Measurements from ENCODE around the gene FCER2.
"Not testable (repeated sequence)": the region's sequence is repeated elsewhere in the genome, so short reads cannot be mapped to it uniquely, and the experiment has no call there.

The FCER2 gene, protein sequence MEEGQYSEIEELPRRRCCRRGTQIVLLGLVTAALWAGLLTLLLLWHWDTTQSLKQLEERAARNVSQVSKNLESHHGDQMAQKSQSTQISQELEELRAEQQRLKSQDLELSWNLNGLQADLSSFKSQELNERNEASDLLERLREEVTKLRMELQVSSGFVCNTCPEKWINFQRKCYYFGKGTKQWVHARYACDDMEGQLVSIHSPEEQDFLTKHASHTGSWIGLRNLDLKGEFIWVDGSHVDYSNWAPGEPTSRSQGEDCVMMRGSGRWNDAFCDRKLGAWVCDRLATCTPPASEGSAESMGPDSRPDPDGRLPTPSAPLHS

DNA sequence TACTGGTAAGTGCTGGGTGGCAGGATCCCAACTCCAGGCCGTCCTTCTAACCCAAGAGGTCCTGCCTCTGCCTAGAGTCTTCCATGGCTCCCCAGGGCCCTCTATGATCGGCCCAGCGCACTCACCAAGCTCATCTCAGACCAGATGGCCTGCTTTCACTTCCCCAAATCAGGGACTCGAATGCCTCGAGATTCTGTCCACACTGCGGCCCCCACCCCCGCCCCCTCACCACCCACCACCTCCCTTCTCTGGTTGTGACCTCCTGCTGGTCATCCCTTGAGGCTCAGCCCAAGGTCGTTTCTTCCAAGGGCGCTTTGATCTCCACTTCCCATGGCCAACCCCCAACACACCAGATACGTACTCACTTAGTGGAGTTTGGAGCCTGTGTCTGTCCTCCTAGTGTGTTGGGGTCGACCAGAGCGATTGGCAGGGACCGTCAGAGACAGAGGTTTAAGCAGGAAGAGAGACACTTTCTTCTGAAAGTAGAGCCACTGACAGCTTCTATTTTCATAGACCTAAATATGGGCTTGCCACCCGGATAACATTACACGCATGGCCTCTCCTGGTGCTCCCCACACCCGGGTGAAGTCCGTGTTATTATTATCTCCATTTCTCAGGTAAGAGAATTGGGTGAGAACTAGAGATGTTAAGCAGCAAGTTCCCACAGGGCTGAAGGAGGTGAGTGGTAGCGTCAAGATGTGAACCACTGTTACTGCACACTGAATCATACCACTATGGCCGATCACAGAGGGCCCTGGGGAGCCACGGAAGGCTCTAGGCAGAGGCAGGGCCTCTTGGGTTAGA, at the start of gene FCER2:
TSS of gene FCER2 (minus strand) at position 478 of the 804 bp plus-strand sequence. CDS start 2,371 bp downstream, outside the sequence.
- peak within 1 kb of the TSS in 1 of 2 donors; percentile 49 for H3K27ac Mint-ChIP-seq
- H3K9me3 Mint-ChIP-seq: no peaks in the 10 kb centered on the region
- no peak for ATAC-seq
- peaks cover 22% of the 10 kb centered on the region for H3K27me3 Mint-ChIP-seq
- H3K4me1 Mint-ChIP-seq: peaks cover 87% of the 10 kb centered on the region
- no peak for DNase-seq
- H3K4me3 Mint-ChIP-seq: no peak within 1 kb of the TSS

DNA sequence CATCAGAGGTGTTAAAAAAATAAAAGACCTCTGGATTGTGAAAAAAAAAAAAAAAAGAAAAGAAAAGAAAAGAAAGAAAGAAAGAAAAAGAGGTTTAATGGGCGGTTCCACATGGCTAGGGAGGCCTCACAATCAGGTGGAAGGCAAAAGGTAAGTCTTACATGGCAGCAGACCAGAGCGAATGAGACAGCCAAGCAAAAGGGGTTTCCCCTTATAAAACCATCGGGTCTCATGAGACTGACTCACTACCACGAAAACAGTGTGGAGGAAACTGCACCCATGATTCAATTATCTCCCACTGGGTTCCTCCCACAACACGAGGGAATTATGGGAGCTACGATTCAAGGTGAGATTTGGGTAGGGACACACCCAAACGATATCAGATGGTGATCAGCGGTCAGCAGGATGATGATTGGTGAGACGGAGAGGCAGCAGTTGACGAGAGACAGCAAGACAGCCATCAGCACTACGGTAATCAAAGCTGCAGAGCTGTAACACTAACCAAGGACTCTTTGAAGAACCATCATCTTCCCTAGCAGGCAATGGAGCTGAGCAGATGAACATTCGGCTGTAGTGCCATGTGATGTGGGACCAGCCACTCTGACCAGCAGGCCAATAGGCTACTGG, 49.3 kb upstream of the FCER2 start:
- ATAC-seq: peak; percentile 98
- Mint-ChIP-seq H3K27me3 (peaks cover 20% of the 10 kb centered on the region), H3K9me3 (peaks cover 49 to 51% of the 10 kb centered on the region in 2 donors), H3K27ac (peak overlapping the region; percentile 54 to 89), H3K4me3 (peak overlapping the region in 1 of 2 donors; percentile 39), H3K4me1 (peaks cover 33% of the 10 kb centered on the region)
- peak; percentile 60 to 69 for DNase-seq

DNA sequence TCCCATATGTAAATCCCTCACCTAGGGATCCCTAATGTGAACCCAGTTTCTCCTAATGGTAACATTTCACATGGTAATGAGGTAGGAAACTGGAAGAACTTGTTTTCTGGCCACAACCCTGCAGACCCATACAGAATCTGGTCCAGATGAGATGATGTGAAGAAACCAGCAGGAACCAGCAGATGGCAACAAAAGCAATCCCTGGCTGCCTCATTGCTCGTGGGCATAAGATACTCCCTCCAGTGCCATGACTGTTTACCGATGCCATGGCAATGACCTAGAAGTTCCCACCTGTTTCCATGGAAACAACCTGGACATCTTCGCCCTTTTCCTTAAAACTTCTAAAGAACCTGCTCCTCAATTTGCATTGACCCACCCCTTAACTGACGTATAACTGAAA, 46.8 kb upstream of the FCER2 start:
- Mint-ChIP-seq H3K27ac (no peak overlapping the region), H3K9me3 (peaks cover 28% of the 10 kb centered on the region in 2 donors), H3K4me3 (no peak overlapping the region), H3K27me3 (peaks cover 33% of the 10 kb centered on the region), H3K4me1 (peaks cover 33% of the 10 kb centered on the region)
- ATAC-seq: no peak
- no peak for DNase-seq

DNA sequence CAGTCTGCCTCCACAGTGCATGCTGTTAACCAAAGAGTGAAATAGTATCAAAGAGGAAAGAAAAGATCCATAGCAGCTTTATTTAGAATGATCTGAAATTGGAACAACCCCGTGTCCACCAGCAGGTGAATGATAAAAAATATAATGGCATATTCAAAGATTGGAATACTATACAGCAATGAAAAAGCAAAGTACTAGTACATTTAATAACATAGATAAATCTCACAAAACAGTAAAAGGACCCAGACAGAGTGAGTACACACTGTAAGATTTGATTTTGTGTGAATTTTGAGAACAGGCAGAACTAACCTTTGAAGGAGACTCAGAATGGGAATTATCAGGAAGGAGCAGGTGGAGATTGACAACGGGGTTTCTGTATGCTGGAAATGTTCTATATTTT, 46.2 kb upstream of the FCER2 start:
- H3K27ac Mint-ChIP-seq: peak overlapping the region in 1 of 2 donors; percentile 24
- ATAC-seq (no peak), DNase-seq (no peak)
- peaks cover 33% of the 10 kb centered on the region for H3K27me3 Mint-ChIP-seq
- H3K4me1 Mint-ChIP-seq: peaks cover 34% of the 10 kb centered on the region
- no peak overlapping the region for H3K4me3 Mint-ChIP-seq
- H3K9me3 Mint-ChIP-seq: peaks cover 28% of the 10 kb centered on the region in 2 donors

DNA sequence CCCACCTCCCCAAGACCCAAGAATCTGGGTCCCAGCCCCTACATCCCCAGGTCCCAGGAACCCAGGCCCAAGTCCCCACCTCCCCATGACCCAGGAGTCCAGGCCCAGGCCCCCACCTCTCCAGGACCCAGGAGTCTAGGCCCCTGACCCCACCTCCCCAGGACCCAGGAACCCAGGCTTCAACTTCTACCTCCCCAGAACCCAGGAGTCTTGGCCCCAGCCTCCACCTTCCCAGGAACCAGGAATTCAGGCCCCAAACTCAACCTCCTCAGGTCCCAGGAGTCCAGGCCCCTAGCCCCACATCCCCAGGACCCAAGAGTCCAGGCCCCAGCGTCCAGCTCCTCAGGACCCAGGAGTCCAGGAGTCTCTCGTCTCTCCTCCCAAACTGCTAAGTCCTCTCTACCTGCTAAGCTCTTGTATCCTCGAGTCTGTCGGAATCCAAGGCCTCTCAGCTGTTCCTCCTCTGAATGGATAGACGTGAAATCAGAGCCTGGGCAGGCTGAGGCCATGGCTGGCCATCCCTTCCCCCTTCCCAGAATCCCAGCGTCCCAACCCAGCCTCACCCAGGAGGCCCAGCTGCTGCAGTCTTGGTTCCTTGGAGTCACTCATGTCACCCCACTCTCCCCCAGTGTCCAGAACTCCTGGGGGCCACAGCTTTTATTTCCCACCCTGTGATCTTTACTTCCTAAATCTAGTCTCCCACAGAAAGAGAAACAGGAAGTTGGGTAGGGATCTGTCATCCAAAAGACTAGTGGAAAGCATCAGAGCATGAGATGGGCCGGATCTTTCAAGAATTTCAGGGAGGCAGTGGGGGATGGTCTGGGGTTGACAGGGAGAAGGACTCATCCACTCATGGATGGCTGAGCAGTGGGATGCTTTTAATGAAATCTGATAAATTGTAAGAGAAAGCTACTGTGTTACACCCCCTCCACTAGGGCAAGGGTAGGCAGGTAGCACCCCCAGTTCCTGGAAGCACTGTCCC, 45.3 kb upstream of the FCER2 start, which contains the start of gene CD209:
TSS of gene CD209 (minus strand) at position 632 of the 982 bp plus-strand sequence. CDS start at position 609, 23 bp downstream.
- Mint-ChIP-seq H3K27ac (peak within 1 kb of the TSS in 1 of 2 donors; percentile 79), H3K4me3 (no peak within 1 kb of the TSS), H3K27me3 (peaks cover 33% of the 10 kb centered on the region), H3K9me3 (peaks cover 26 to 28% of the 10 kb centered on the region in 2 donors), H3K4me1 (peaks cover 33% of the 10 kb centered on the region)
- ATAC-seq (no peak), DNase-seq (no peak)

DNA sequence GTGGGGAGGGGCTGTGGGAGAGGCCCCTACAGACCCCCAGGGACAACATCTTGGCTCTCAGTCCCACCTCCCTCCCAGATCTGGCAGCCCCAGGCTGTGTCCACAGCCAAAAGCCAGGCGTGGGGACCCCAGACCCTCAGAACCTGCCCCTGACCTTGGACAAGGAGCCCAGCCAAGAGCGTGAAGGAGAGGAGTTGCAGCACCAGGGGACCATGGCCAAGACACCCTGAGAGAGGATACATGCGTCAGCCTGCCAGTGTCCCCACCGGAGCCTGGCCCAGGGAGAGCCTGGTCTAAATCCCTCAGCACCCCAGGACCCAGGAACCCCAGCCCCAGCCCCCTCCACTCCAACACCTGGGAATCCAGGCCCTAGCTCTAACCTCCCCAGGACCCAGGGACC, 44.4 kb upstream of the FCER2 start:
- peak overlapping the region in 1 of 2 donors; percentile 13 for H3K27ac Mint-ChIP-seq
- peaks cover 40% of the 10 kb centered on the region for H3K27me3 Mint-ChIP-seq
- peaks cover 30% of the 10 kb centered on the region for H3K4me1 Mint-ChIP-seq
- H3K4me3 Mint-ChIP-seq, ATAC-seq, DNase-seq: not testable (repeated sequence)
- H3K9me3 Mint-ChIP-seq: peaks cover 20 to 24% of the 10 kb centered on the region in 2 donors

DNA sequence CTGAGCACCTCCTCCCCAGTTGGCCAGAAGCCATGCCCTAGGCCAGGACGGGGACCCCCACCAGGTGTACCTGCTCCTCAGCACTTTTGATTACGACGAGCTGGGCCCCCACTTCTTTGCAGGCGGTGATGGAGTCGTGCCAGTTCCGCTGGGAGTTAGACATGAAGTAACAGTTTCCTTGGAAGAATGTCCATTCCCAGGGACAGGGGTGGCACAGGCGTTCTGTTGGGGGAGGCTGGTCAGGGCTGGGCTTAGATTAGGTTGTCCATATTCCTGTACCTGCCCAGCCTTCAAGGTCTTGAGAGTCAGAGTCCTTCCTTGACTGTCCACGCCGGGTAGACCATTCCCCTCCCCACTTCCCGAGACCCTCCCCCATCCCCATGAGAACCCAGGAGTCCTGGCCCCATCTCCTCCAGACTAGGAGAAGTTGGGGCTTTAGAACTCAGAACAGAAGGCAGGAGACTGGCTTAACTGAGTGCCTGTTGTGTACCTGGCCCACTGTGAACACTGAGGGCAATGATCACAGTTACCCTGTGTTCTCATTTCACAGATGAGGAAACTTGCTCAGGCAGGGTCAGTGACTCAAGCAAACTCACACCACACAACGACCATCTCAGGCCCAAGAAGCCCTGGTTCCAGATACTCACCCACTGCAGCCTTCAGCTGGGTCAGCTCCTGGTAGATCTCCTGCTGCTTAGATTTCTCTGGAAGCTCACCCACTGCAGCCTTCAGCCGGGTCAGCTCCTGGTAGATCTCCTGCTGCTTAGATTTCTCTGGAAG, 43.1 kb upstream of the FCER2 start:
- Mint-ChIP-seq H3K9me3 (peaks cover 8 to 12% of the 10 kb centered on the region in 2 donors), H3K27ac (no peak overlapping the region), H3K4me3 (no peak overlapping the region), H3K4me1 (peaks cover 23% of the 10 kb centered on the region), H3K27me3 (peaks cover 53% of the 10 kb centered on the region)
- ATAC-seq (no peak), DNase-seq (no peak)

DNA sequence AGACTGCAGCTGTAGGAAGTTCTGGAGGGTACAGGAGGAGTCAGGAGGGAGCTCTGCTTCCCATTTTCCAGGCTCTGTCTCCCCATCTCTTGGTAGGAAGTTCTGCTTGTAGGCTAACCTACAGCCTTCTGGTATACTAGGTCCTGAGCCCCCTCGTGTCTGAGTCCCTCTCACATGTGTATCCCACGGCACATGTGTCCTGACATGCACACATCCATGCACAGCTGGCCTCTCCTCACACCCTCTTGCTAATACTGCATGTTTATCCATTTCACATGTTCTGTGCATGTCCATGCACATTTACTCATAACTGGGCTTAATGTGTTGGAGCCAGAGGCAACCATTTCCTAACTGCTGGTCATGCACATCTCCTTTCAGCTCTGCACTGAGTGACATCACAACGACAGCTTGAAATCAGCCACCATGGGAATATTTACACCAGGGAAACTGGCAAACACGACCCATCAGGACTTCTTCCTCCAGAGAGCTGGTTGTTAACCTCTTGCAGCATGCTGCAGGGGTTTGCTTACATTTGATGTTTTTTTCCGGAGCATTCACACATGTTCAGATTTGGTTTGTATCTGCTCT, 42.4 kb upstream of the FCER2 start:
- Mint-ChIP-seq H3K4me3 (no peak overlapping the region), H3K27ac (no peak overlapping the region)

DNA sequence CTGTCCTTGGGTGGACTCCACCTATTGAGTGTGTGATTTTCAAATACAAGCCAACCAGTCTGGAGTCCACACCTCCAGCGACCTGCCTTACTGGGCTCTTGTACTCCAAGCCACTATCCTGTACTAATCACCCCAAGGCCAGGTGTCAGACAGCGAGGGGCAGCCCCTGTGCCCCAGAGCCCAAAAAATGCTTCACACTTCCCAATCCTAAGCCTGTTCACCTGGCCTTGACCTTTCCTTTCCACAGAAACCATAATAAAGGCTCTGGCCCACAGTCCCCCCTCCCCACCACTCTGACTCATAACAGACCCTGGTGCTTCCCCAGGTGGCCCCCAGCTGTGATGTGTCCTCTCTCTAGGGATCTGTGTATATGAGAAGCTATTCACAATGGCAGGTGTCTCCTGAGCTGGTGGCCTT, 41.5 kb upstream of the FCER2 start:
- H3K27me3 Mint-ChIP-seq: peaks cover 54% of the 10 kb centered on the region
- H3K4me3 Mint-ChIP-seq: no peak overlapping the region
- H3K27ac Mint-ChIP-seq: no peak overlapping the region
- H3K9me3 Mint-ChIP-seq: peaks cover 7 to 8% of the 10 kb centered on the region in 2 donors
- H3K4me1 Mint-ChIP-seq: peaks cover 22% of the 10 kb centered on the region
- ATAC-seq (peak; percentile 92), DNase-seq (peak in 1 of 2 donors; percentile 48)

More for the DNA sequence above, 42.4 kb upstream of the FCER2 start:
- peaks cover 54% of the 10 kb centered on the region for H3K27me3 Mint-ChIP-seq
- H3K4me1 Mint-ChIP-seq: peaks cover 22% of the 10 kb centered on the region
- DNase-seq (no peak), ATAC-seq (no peak)
- peaks cover 7 to 10% of the 10 kb centered on the region in 2 donors for H3K9me3 Mint-ChIP-seq

DNA sequence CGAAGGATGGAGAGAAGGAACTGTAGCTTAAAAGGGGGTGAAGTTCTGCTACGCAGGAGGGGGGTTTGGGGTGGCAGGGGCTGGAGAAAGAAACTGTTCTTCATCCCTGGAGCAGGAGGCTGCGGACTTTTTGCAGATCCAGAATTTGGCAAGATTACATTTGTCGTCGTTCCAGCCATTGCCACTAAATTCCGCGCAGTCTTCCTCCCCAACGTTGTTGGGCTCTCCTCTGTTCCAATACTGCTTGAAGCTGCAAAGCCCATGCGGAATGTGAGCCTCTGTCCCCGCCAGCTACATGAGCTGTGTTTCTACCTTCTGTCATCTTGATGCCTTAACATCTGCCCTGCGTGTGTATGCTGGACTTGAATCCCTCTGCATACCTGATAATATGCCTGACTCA, 41.1 kb upstream of the FCER2 start:
- Mint-ChIP-seq H3K9me3 (peaks cover 3 to 4% of the 10 kb centered on the region in 2 donors), H3K4me3 (no peak overlapping the region), H3K4me1 (peaks cover 24% of the 10 kb centered on the region), H3K27me3 (peaks cover 51% of the 10 kb centered on the region), H3K27ac (no peak overlapping the region)
- DNase-seq (no peak), ATAC-seq (no peak)

DNA sequence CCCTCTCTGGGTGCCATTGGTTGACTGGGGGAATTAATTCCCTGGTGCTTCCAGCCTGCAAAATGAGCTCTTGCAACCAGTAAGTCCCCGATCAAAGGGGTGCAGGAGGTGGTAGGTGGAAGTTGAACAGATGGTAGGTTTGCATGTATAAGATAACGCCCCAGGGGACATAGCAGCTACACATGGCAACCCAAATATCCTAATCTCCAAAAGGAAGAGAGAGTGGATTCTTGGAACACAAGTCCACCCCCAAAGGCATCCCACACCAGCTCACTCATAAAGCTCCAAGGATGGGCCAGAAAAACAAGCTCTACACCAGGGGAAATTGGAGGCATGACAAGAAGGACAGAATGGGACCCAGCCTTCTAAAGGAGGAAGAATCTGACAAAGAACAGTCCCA, 40.6 kb upstream of the FCER2 start:
- H3K27me3 Mint-ChIP-seq: peaks cover 47% of the 10 kb centered on the region
- H3K9me3 Mint-ChIP-seq: no peaks in the 10 kb centered on the region
- H3K4me3 Mint-ChIP-seq: no peak overlapping the region
- peaks cover 28% of the 10 kb centered on the region for H3K4me1 Mint-ChIP-seq
- ATAC-seq: no peak
- DNase-seq: no peak
- peak overlapping the region in 1 of 2 donors; percentile 38 for H3K27ac Mint-ChIP-seq

DNA sequence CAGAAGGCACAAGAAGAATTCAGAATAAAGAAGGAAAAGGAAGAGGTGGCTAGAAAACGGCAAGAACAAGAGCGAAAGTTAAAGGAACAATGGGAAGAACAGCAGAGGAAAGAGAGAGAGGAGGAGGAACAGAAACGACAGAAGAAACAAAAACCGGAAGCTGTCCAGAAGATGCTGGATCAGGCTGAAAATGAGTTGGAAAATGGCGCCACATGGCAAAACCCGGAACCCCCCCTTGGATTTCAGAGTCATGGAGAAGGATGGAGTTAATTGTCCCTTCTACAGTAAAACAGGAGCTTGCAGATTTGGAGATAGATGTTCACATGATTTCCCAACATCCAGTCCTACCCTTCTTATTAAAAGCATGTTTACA, 38.7 kb upstream of the FCER2 start:
- Mint-ChIP-seq H3K4me3 (no peak overlapping the region), H3K9me3 (no peaks in the 10 kb centered on the region), H3K27ac (no peak overlapping the region), H3K27me3 (peaks cover 39% of the 10 kb centered on the region), H3K4me1 (peaks cover 31% of the 10 kb centered on the region)
- DNase-seq (no peak), ATAC-seq (no peak)

DNA sequence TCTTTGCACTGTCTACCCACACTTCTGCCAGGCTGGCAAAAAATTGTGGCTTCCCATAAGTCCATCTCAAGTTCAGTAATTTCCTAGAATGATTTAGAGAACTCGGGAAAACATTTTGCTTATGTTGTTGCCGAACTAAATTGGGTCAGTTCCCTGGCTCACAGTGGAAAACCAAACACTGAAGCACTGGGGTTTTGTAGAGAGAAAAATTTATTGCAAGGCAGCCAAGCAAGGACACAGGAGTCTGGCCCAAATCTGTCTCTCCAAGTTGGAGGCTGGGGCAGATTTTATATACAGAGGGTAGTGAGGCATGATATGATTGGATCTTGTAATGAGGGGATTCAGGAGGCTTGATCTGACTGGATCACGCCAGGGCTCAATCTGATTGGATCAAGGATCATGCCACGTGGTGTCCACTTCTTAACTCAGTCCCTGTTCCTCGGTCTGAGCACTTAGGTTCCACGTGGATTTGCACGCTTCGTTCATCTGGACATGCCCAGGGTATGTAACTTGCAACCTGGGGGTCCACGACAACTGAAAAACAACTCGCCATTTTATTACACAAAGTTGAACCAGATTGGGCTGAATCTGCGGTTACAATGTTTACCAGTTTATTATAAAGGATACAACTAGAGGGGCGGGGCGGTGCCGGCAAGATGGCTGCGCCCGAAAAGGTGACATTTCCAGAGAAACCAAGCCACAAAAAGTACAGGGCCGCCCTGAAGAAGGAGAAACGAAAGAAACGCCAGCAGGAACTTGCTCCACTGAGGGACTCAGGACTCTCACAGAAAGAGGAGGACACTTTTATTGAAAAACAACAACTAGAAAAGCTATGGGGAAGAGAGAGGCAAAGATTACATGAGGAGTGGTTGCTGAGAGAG, 38.1 kb upstream of the FCER2 start:
- Mint-ChIP-seq H3K27me3 (peaks cover 45% of the 10 kb centered on the region), H3K4me1 (peaks cover 31% of the 10 kb centered on the region), H3K27ac (no peak overlapping the region), H3K9me3 (no peaks in the 10 kb centered on the region), H3K4me3 (no peak overlapping the region)
- DNase-seq: no peak
- ATAC-seq: no peak
